Measurements from ENCODE around the gene MICALL1. TPM values are rescaled to one million over a fixed set of nuclear protein-coding genes. Genes with fewer than 3 reads are reported as not detected.
"Not testable (repeated sequence)": the region's sequence is repeated elsewhere in the genome, so short reads cannot be mapped to it uniquely, and the experiment has no call there.

Gene MICALL1
- total and polyA plus RNA-seq, 2 of the 4 experiments (the other 2 are of a cell fraction): 12.4 to 22.3 TPM

GRCh38 chr22:37954686-37955085 lies 48.6 kb downstream of the MICALL1 start (continued):
- TF ChIP-seq USF2 (IDR thresholded peaks at IDR 0.05; ENCODE audit: low read depth, low read length) (no peak), CEBPB (IDR thresholded peaks at IDR 0.05; ENCODE audit: low read depth, low read length) (no peak)

DNA sequence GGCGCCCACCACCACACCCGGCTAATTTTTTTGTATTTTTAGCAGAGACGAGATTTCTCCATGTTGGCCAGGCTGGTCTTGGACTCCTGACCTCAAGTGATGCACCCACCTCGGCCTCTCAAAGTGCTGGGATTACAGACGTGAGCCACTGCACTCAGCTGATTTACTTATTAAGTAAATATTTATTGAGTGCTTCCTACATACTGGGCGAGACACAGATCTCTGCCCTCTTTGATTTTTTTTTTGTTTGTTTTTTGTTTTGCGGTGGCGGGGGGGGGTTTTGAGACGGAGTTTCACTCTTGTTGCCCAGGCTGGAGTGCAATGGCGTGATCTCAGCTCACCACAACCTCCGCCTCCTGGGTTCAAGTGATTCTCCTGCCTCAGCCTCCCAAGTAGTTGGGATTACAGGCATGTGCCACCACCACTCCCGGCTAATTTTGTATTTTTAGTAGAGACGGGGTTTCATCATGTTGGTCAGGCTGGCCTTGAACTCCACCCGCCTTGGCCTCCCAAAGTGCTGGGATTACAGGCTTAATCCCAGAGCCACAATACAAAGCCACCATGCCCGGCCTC lies 49.8 kb downstream of the MICALL1 start:
- H4K5ac ChIP-seq (ENCODE audit: low read depth, low read length); dilution Hi-C loops (cut with HindIII; ENCODE audit: low sequenced_read_pairs, unreplicated experiment); H3K56ac ChIP-seq (ENCODE audit: extremely low read depth, insufficient read depth, low read length); H2AFZ ChIP-seq (replicated peaks; ENCODE audit: low read length, poor library complexity); H2BK15ac ChIP-seq (ENCODE audit: low read depth, low read length); CTCF ChIA-PET; H3K14ac ChIP-seq (replicated peaks; ENCODE audit: low read depth, low read length); H4K91ac ChIP-seq (ENCODE audit: insufficient read depth, low read depth, low read length); H3K4me2 ChIP-seq (ENCODE audit: low read depth, low read length); ATAC-seq (ENCODE audit: low read depth); H4K20me1 ChIP-seq (ENCODE audit: insufficient read depth, low read length); H2AK5ac ChIP-seq (ENCODE audit: low read depth, low read length); H3K9ac ChIP-seq (ENCODE audit: low read depth, low read length); H3K9me1 ChIP-seq (ENCODE audit: insufficient read depth, low read length); H3K18ac ChIP-seq (ENCODE audit: low read depth, low read length); H3K4ac ChIP-seq (ENCODE audit: low read depth, low read length); H4K8ac ChIP-seq (ENCODE audit: low read depth in 2 of 2, low read length in 2 of 2); H2AK9ac ChIP-seq (replicated peaks; ENCODE audit: low read depth, low read length, poor library complexity); intact Hi-C loops (cut with micrococcal nuclease); H3K27me3 ChIP-seq (ENCODE audit: control insufficient read depth, insufficient read depth, low read length); DNase-seq; H3K4me1 ChIP-seq (ENCODE audit: control insufficient read depth, insufficient read depth, low read length); H3K27ac ChIP-seq (ENCODE audit: insufficient read depth, low read length); POLR2A ChIA-PET (ENCODE audit: unreplicated experiment); in situ Hi-C loops (cut with MboI; ENCODE audit: low sequenced_read_pairs); H2BK5ac ChIP-seq (ENCODE audit: low read depth, low read length, poor library complexity, severe bottlenecking); H3K9me3 ChIP-seq (ENCODE audit: control insufficient read depth, insufficient read depth, low read length); H2BK120ac ChIP-seq (ENCODE audit: low read depth, low read length); H2BK20ac ChIP-seq (ENCODE audit: low read depth, low read length); BruUV-seq (replicated peaks); H3K23ac ChIP-seq (ENCODE audit: low read depth, low read length); H3K4me3 ChIP-seq (ENCODE audit: insufficient read depth, low read depth, low read length): not testable (repeated sequence)
- peaks cover 22 to 37% of the 10 kb centered on the region in 2 experiments for H3K79me1 ChIP-seq (ENCODE audit: low read depth in 1 of 2, low read length in 2 of 2)
- WGBS, 2 experiments (ENCODE audit: extremely low coverage in 2 of 2, insufficient read length in 1 of 2): no CpG with 5 or more reads among the region's 15 CpGs
- H3K36me3 ChIP-seq (ENCODE audit: control insufficient read depth, insufficient read depth, low read length): peaks cover 33% of the 10 kb centered on the region
